Upper lobe of left lung (tissue), 6 donors: ENCODE data around the gene MEGF6. TPM values are rescaled to one million over a fixed set of nuclear protein-coding genes. Genes with fewer than 3 reads are reported as not detected.
A peak's percentile ranks its signal among the peaks of the same experiment; 100 is the strongest.

ENCODE experiments used
- ATAC-seq, 2 donors: fragments of 200-7000 bp; cut with Tn5 transposase; one replicate each; pipeline ENCODE4 v1.9.1; 2022; ENCODE audit warnings: mild to moderate bottlenecking in 2 of 2, moderate library complexity in 2 of 2; ENCODE audit not compliant: low FRiP score in 2 of 2
- DNase-seq, 2 donors: peaks; one replicate each; pipeline ENCODE4 v3.0.0-alpha.2; 2019 to 2020
- H3K27ac ChIP-seq, 4 donors: fragments of 200-600 bp; sonication (generic); one replicate each; pipeline ENCODE4 v1.5.1; 2016 to 2019
- H3K27me3 ChIP-seq, 4 donors: fragments of 200-600 bp; sonication (generic); one replicate each; pipeline ENCODE4 v1.5.1; 2017 to 2019
- H3K36me3 ChIP-seq, 4 donors: fragments of 200-600 bp; sonication (generic); one replicate each; pipeline ENCODE4 v1.5.1; 2016 to 2019
- H3K4me1 ChIP-seq, 4 donors: fragments of 200-600 bp; sonication (generic); one replicate each; pipeline ENCODE4 v1.5.1; 2018 to 2019
- H3K4me3 ChIP-seq, 4 donors: fragments of 200-600 bp; sonication (generic); one replicate each; pipeline ENCODE4 v1.5.1; 2017 to 2019; ENCODE audit warnings: mild to moderate bottlenecking in 2 of 4, moderate library complexity in 1 of 4
- H3K9me3 ChIP-seq, 4 donors: fragments of 200-600 bp; sonication (generic); one replicate each; pipeline ENCODE4 v1.5.1; 2018 to 2019
- CTCF ChIP-seq, 6 experiments: fragments of 450-650 bp in 4 of 6; fragments of 200-600 bp in 2 of 6; sonication (generic) in 2 of 6; IDR thresholded peaks; one replicate each; pipeline ENCODE4 v1.5.1; 2016 to 2019; ENCODE audit warnings: antibody characterized with exemption in 6 of 6
- EP300 ChIP-seq, 4 donors: sonication (generic); formaldehyde crosslinking; IDR thresholded peaks; one replicate each; pipeline ENCODE4 v1.5.1; 2017; ENCODE audit warnings: antibody characterized with exemption in 4 of 4, control low read depth in 2 of 4
- POLR2A ChIP-seq, 4 donors: fragments of 450-650 bp; IDR thresholded peaks; one replicate each; pipeline ENCODE4 v1.5.1; 2016 to 2017; ENCODE audit warnings: antibody characterized with exemption in 4 of 4, mild to moderate bottlenecking in 2 of 4
- POLR2AphosphoS5 ChIP-seq, 2 donors: sonication (generic); formaldehyde crosslinking; IDR thresholded peaks; one replicate each; pipeline ENCODE4 v1.5.1; 2017; ENCODE audit warnings: antibody characterized with exemption in 2 of 2
- WGBS, 2 donors: methylation state at CpG; one replicate each; pipeline ENCODE4 v1.1.5; 2017 to 2018; 5-methylcytosine and 5-hydroxymethylcytosine counted together
- total RNA-seq, 6 donors: library from RNA; depleted of rRNA in 4 of 6; stranded (reverse); fragments of >200 nt in 4 of 6; gene quantifications; one replicate each; pipeline versions ENCODE4 v1.1.0 to v1.2.1, GENCODE V29; 2016 to 2021
- donor health status: DM: no; HTN: no; CAD: no; lungs with moderate emphysema.
- donor health status: DM: no; HTN: yes; CAD: no; lungs with severe emphysema.

The MEGF6 gene
- total RNA-seq, 6 donors from 2014 or later, result 23.8 to 128 (median 83.5) TPM

GRCh38 chr1:3515272-3515671 is 96.0 kb downstream of the MEGF6 start:
- no peak overlapping the region for H3K4me3 ChIP-seq
- ATAC-seq (no peak), DNase-seq (no peak)
- WGBS, 2 donors, result 93 to 95% methylated on average over 2 to 12 of the region's 12 CpGs
- peaks cover 0 to 10% (median 5%) of the 10 kb centered on the region in 4 donors for H3K36me3 ChIP-seq
- H3K4me1 ChIP-seq, result no peaks in the 10 kb centered on the region
- no peak for TF ChIP-seq POLR2A (IDR thresholded peaks at IDR 0.05)
- TF ChIP-seq EP300 (IDR thresholded peaks at IDR 0.05), result no peak
- no peak for TF ChIP-seq CTCF (IDR thresholded peaks at IDR 0.05)
- no peak for TF ChIP-seq POLR2AphosphoS5 (IDR thresholded peaks at IDR 0.05)
- H3K9me3 ChIP-seq, result no peaks in the 10 kb centered on the region
- no peak overlapping the region for H3K27ac ChIP-seq
- H3K27me3 ChIP-seq, result no peaks in the 10 kb centered on the region

- Histone ChIP-seq H3K4me3 (no peak overlapping the region), H3K36me3 (peaks cover 0 to 8% (median 1%) of the 10 kb centered on the region in 4 donors), H3K27me3 (no peaks in the 10 kb centered on the region), H3K27ac (no peak overlapping the region), H3K4me1 (no peaks in the 10 kb centered on the region), H3K9me3 (no peaks in the 10 kb centered on the region)
- no peak for ATAC-seq
- 97% methylated on average over 15 of the region's 17 CpGs; no CpG with 5 or more reads in 1 of the 2 donors for WGBS, 2 donors
- TF ChIP-seq CTCF (IDR thresholded peaks at IDR 0.05) (no peak), POLR2A (IDR thresholded peaks at IDR 0.05) (no peak), POLR2AphosphoS5 (IDR thresholded peaks at IDR 0.05) (no peak), EP300 (IDR thresholded peaks at IDR 0.05) (no peak)
- no peak for DNase-seq
Measured at GRCh38 chr1:3514404-3514803, 96.9 kb downstream of the MEGF6 start.

GRCh38 chr1:3511856-3512255 is 99.5 kb downstream of the MEGF6 start:
- Histone ChIP-seq H3K4me1 (no peaks in the 10 kb centered on the region), H3K36me3 (peaks cover 0 to 16% (median 7%) of the 10 kb centered on the region in 4 donors), H3K4me3 (no peak overlapping the region), H3K27me3 (no peaks in the 10 kb centered on the region), H3K27ac (no peak overlapping the region), H3K9me3 (no peaks in the 10 kb centered on the region)
- ATAC-seq (no peak), DNase-seq (peak in 1 of 2 donors; percentile 80)
- 83 to 96% methylated on average over 2 to 13 of the region's 15 CpGs for WGBS, 2 donors
- TF ChIP-seq POLR2A (IDR thresholded peaks at IDR 0.05), result no peak
- no peak for TF ChIP-seq EP300 (IDR thresholded peaks at IDR 0.05)
- no peak for TF ChIP-seq CTCF (IDR thresholded peaks at IDR 0.05)
- TF ChIP-seq POLR2AphosphoS5 (IDR thresholded peaks at IDR 0.05), result no peak

GRCh38 chr1:3511306-3511705 is 100.0 kb downstream of the MEGF6 start:
- H3K27me3 ChIP-seq, result no peaks in the 10 kb centered on the region
- peaks cover 0 to 20% (median 10%) of the 10 kb centered on the region in 4 donors for H3K36me3 ChIP-seq
- H3K9me3 ChIP-seq, result no peaks in the 10 kb centered on the region
- WGBS, 2 donors, result 94% methylated on average over 16 of the region's 16 CpGs; no CpG with 5 or more reads in 1 of the 2 donors
- H3K4me3 ChIP-seq, result no peak overlapping the region
- H3K4me1 ChIP-seq, result no peaks in the 10 kb centered on the region
- H3K27ac ChIP-seq, result no peak overlapping the region
- DNase-seq (peak in 1 of 2 donors; percentile 75), ATAC-seq (no peak)
- TF ChIP-seq POLR2A (IDR thresholded peaks at IDR 0.05), result no peak

- Histone ChIP-seq H3K27me3 (no peaks in the 10 kb centered on the region), H3K36me3 (peaks cover 0 to 24% (median 12%) of the 10 kb centered on the region in 4 donors), H3K4me3 (no peak overlapping the region), H3K4me1 (no peaks in the 10 kb centered on the region), H3K27ac (no peak overlapping the region), H3K9me3 (no peaks in the 10 kb centered on the region)
- ATAC-seq, result no peak
- TF ChIP-seq POLR2A (IDR thresholded peaks at IDR 0.05) (no peak), EP300 (IDR thresholded peaks at IDR 0.05) (no peak), POLR2AphosphoS5 (IDR thresholded peaks at IDR 0.05) (no peak)
- 95 to 98% methylated on average over 11 to 12 of the region's 12 CpGs for WGBS, 2 donors
- DNase-seq, result no peak
Measured at GRCh38 chr1:3510956-3511250, 100.4 kb downstream of the MEGF6 start.
